HEK293 (cell line): ENCODE results near the gene IFNL1.

ENCODE experiments used
- CTCF ChIA-PET: fragments of 350-600 bp; formaldehyde crosslinking; extraction: SDS; loops from one replicate; lab custom pipeline; 2021; ENCODE audit warnings: antibody characterized with exemption; lab: Yijun Ruan, JAX
- POLR2A ChIA-PET: fragments of 300-600 bp; formaldehyde crosslinking; extraction: SDS; loops from one replicate; lab custom pipeline; 2020; ENCODE audit warnings: antibody characterized with exemption, inconsistent platforms; lab: Yijun Ruan, JAX
- H3K27ac ChIP-seq: fragments of 200-500 bp; sonication (Bioruptor generic); 2 replicates; pipeline ENCODE4 v1.5.1; 2014; ENCODE audit warnings: low read depth, low read length, control low read depth, inconsistent platforms; ENCODE audit errors: extremely low read depth
- H3K36me3 ChIP-seq, 2 experiments: fragments of 200-500 bp in 1 of 2; sonication (Bioruptor generic) in 1 of 2; 1 replicate in 1 of 2; 2 replicates in 1 of 2; pipeline ENCODE4 v1.5.1; 2014 to 2017; ENCODE audit warnings: inconsistent platforms in 2 of 2, low read length in 2 of 2; ENCODE audit not compliant: control insufficient read depth in 2 of 2, insufficient read depth in 1 of 2
- H3K4me1 ChIP-seq: fragments of 200-500 bp; sonication (Bioruptor generic); 2 replicates; pipeline ENCODE4 v1.5.1; 2014; ENCODE audit warnings: mild to moderate bottlenecking, low read length, inconsistent platforms; ENCODE audit not compliant: control insufficient read depth, insufficient read depth
- H3K4me3 ChIP-seq: 2 replicates; pipeline ENCODE4 v1.5.1; 2011; ENCODE audit warnings: low read depth, mild to moderate bottlenecking, control low read depth, low read length, moderate library complexity
- H3K9me3 ChIP-seq: fragments of 200-500 bp; sonication (Bioruptor generic); 2 replicates; pipeline ENCODE4 v1.5.1; 2014; ENCODE audit warnings: low read depth, low read length, inconsistent platforms; ENCODE audit not compliant: control insufficient read depth, insufficient read depth
- CTCF ChIP-seq: fragments of 450-650 bp; formaldehyde crosslinking; IDR thresholded peaks from 2 replicates; pipeline ENCODE4 v1.5.1; 2016; ENCODE audit warnings: missing biosample characterization, missing genetic modification characterization
- GLIS2 ChIP-seq: fragments of 450-650 bp; formaldehyde crosslinking; IDR thresholded peaks from 2 replicates; pipeline ENCODE4 v1.5.1; 2016; ENCODE audit warnings: missing biosample characterization, missing genetic modification characterization
- HOXD13 ChIP-seq: sonication (generic); formaldehyde crosslinking; IDR thresholded peaks from 2 replicates; pipeline ENCODE4 v1.8.0; 2022; ENCODE audit warnings: missing genetic modification reagents, borderline replicate concordance
- KLF1 ChIP-seq: fragments of 450-650 bp; formaldehyde crosslinking; IDR thresholded peaks from 2 replicates; pipeline ENCODE4 v1.5.1; 2016; ENCODE audit warnings: missing biosample characterization, missing genetic modification characterization
- KLF7 ChIP-seq: fragments of 450-650 bp; formaldehyde crosslinking; IDR thresholded peaks from 2 replicates; pipeline ENCODE4 v1.5.1; 2016; ENCODE audit warnings: missing biosample characterization, missing genetic modification characterization, borderline replicate concordance
- SALL2 ChIP-seq: fragments of 450-650 bp; formaldehyde crosslinking; IDR thresholded peaks from 2 replicates; pipeline ENCODE4 v1.5.0; 2017; ENCODE audit warnings: missing biosample characterization, mild to moderate bottlenecking, missing genetic modification characterization, borderline replicate concordance
- ZBTB11 ChIP-seq: fragments of 450-650 bp; formaldehyde crosslinking; conservative IDR thresholded peaks from 2 replicates; pipeline ENCODE4 v1.5.1; 2016; ENCODE audit warnings: low read depth, missing biosample characterization, missing genetic modification characterization
- ZBTB17 ChIP-seq: fragments of 450-650 bp; formaldehyde crosslinking; IDR thresholded peaks from 2 replicates; pipeline ENCODE4 v1.5.1; 2016; ENCODE audit warnings: missing biosample characterization, missing genetic modification characterization
- ZBTB48 ChIP-seq: fragments of 450-650 bp; formaldehyde crosslinking; IDR thresholded peaks from 2 replicates; pipeline ENCODE4 v1.5.1; 2016; ENCODE audit warnings: missing biosample characterization, missing genetic modification characterization
- ZFP41 ChIP-seq: fragments of 450-650 bp; formaldehyde crosslinking; IDR thresholded peaks from 2 replicates; pipeline ENCODE4 v1.5.1; 2016; ENCODE audit warnings: missing biosample characterization, missing genetic modification characterization, borderline replicate concordance
- ZNF184 ChIP-seq: fragments of 450-650 bp; IDR thresholded peaks from 2 replicates; pipeline ENCODE4 v1.5.1; 2018; ENCODE audit warnings: missing biosample characterization, mild to moderate bottlenecking, missing genetic modification characterization
- ZNF24 ChIP-seq: fragments of 450-650 bp; formaldehyde crosslinking; IDR thresholded peaks from 2 replicates; pipeline ENCODE4 v1.5.1; 2016; ENCODE audit warnings: missing biosample characterization, missing genetic modification characterization
- ZNF335 ChIP-seq: fragments of 450-650 bp; formaldehyde crosslinking; conservative IDR thresholded peaks from 2 replicates; pipeline ENCODE4 v1.5.1; 2016; ENCODE audit warnings: missing biosample characterization, missing genetic modification characterization
- ZNF354C ChIP-seq: fragments of 450-650 bp; formaldehyde crosslinking; IDR thresholded peaks from 2 replicates; pipeline ENCODE4 v1.5.1; 2016; ENCODE audit warnings: missing biosample characterization, missing genetic modification characterization, low read depth, borderline replicate concordance
- ZNF416 ChIP-seq: fragments of 450-650 bp; formaldehyde crosslinking; IDR thresholded peaks from 2 replicates; pipeline ENCODE4 v1.5.1; 2016; ENCODE audit warnings: missing biosample characterization, missing genetic modification characterization
- ZNF433 ChIP-seq: fragments of 450-650 bp; formaldehyde crosslinking; IDR thresholded peaks from 2 replicates; pipeline ENCODE4 v1.5.1; 2016; ENCODE audit warnings: missing biosample characterization, missing genetic modification characterization, low read depth
- ZNF624 ChIP-seq: fragments of 450-650 bp; formaldehyde crosslinking; IDR thresholded peaks from 2 replicates; pipeline ENCODE4 v1.5.1; 2017; ENCODE audit warnings: missing biosample characterization, missing genetic modification characterization
- ZNF626 ChIP-seq: fragments of 450-650 bp; sonication (Bioruptor Pico); formaldehyde crosslinking; IDR thresholded peaks from 2 replicates; pipeline ENCODE4 v1.5.1; 2018; ENCODE audit warnings: missing biosample characterization, missing genetic modification characterization, inconsistent platforms
- ZNF76 ChIP-seq: fragments of 450-650 bp; formaldehyde crosslinking; IDR thresholded peaks from 2 replicates; pipeline ENCODE4; 2016; ENCODE audit warnings: low read depth, missing biosample characterization, missing genetic modification characterization, borderline replicate concordance
- ZNF777 ChIP-seq: fragments of 450-650 bp; formaldehyde crosslinking; IDR thresholded peaks from 2 replicates; pipeline ENCODE4 v1.5.1; 2017; ENCODE audit warnings: missing biosample characterization, missing genetic modification characterization, borderline replicate concordance
- TF ChIP-seq, protein P1 (sequence below): fragments of 450-650 bp; formaldehyde crosslinking; IDR thresholded peaks from 2 replicates; pipeline ENCODE4 v1.5.1; 2016; ENCODE audit warnings: missing biosample characterization, missing genetic modification characterization, borderline replicate concordance

Gene IFNL1

DNA sequence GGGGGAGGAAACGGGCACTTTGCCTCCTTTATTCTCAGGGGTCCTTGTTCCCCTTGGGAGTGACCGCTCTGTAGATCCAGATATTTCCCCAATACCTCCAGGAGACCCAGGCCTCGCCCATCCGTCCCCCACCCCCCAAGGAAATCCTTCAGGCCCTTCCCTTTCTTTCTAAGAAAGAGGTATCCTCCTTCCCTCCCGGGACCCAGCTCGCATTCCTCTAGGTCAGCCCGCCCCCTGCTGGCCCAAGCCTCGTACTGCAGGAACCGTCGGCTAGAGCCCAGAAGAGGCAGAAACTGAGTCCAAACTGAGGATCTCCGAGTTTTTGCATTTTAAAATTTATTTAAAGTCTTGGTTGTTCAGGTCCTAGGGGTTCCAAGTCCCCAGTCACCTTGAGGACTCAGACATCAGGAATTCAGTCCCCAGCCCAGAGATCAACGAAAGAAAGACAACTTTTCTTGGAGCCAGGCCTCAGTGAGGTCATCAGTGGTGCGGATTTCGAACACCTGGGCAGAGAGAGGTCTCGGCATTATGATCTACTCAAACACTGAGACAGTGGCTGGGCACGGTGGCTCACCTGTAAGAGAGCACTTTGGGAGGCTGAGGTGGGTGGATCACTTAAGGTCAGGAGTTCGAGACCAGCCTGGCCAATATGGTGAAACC is 32.0 kb downstream of the IFNL1 start (continued):
- TF ChIP-seq ZFP41 (no peak), KLF1 (tag by site-specific recombination) (0 out of 2 replicates have a peak, but pooled peaks have one; percentile 39), ZNF433 (tag by site-specific recombination) (no peak), ZNF184 (tag by site-specific recombination) (no peak), ZNF335 (0 out of 2 replicates have a peak, but pooled peaks have one; percentile 11), CTCF (tag by site-specific recombination) (peak; percentile 95), ZNF24 (0 out of 2 replicates have a peak, but pooled peaks have one; percentile 21), ZBTB11 (tag by site-specific recombination) (no peak), ZNF777 (tag by site-specific recombination) (no peak), GLIS2 (tag by site-specific recombination) (no peak; the same call in 1 of the 2 replicates), KLF7 (no peak), ZBTB48 (tag by site-specific recombination) (peak; percentile 70), ZBTB17 (tag by site-specific recombination) (peak; percentile 84)

DNA sequence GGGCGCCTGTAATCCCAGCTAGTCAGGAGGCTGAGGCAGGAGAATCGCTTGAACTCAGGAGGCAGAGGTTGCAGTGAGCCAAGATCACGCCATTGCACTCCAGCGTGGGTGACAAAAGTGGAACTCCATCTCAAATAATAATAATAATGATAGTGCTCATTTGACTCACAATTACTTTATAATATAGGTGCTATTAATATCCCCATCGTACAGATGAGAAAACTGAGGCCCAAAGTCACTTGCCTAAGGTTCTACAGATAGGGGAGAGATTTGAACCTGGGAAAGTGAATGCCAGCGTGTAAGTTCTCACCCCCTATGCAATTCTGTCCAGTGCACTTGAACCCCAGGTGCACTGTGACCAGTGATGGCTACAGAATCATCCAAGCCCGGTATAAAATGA is 33.7 kb downstream of the IFNL1 start:
- ChIA-PET POLR2A (no interaction called here), CTCF (interaction anchor here (0.6 to 9.4 kb wide), 11 partner anchors 8 to 816 kb away, joined by 3 to 165 read pairs (median 4); no protein-coding TSS in a partner anchor)
- TF ChIP-seq ZNF76 (tag by site-specific recombination): no peak
- TF ChIP-seq, protein P1, sequence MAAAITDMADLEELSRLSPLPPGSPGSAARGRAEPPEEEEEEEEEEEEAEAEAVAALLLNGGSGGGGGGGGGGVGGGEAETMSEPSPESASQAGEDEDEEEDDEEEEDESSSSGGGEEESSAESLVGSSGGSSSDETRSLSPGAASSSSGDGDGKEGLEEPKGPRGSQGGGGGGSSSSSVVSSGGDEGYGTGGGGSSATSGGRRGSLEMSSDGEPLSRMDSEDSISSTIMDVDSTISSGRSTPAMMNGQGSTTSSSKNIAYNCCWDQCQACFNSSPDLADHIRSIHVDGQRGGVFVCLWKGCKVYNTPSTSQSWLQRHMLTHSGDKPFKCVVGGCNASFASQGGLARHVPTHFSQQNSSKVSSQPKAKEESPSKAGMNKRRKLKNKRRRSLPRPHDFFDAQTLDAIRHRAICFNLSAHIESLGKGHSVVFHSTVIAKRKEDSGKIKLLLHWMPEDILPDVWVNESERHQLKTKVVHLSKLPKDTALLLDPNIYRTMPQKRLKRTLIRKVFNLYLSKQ (tag by site-specific recombination): no peak
- TF ChIP-seq ZNF184 (tag by site-specific recombination): no peak
- no peak for TF ChIP-seq ZNF626 (tag by site-specific recombination)
- no peak for TF ChIP-seq ZNF354C (tag by site-specific recombination)
- no peak for TF ChIP-seq SALL2 (tag by site-specific recombination)
- TF ChIP-seq ZNF624 (tag by site-specific recombination): no peak
- no peak for TF ChIP-seq ZNF416
- TF ChIP-seq ZNF433 (tag by site-specific recombination): no peak
- no peak for TF ChIP-seq HOXD13 (CRISPR knock-in tag)
- no peaks in the 10 kb centered on the region for H3K9me3 ChIP-seq
- no peak overlapping the region for H3K27ac ChIP-seq
- no peaks in the 10 kb centered on the region; a peak in 1 of 3 replicates for H3K36me3 ChIP-seq
- H3K4me1 ChIP-seq: no peaks in the 10 kb centered on the region; the same call in 1 of the 2 replicates
- H3K4me3 ChIP-seq: no peak overlapping the region
